ENCODE data around the gene EPB41L2.

Gene EPB41L2

DNA sequence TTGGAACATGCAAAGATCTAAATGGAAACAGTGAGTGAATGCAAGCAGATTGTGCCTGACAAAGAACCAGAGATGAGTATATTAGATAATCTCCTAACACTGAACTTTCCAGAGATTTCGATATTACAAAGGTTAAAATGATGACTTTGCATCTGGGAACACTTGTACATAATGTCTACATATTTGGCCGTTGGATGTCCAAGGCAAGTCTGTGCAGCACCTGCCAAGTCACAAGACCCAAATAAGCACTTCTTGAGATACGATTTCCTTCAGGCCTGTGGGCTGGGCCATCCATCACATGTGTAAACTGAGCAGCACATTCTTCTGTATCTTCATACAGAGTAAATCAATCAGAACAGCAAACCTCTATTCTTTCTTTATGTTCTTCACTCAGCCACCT, 268.3 kb downstream of the EPB41L2 start:
- TF ChIP-seq CTCF (conservative IDR thresholded peaks at IDR 0.05): no peak
- H3K27ac ChIP-seq: no peak overlapping the region

DNA sequence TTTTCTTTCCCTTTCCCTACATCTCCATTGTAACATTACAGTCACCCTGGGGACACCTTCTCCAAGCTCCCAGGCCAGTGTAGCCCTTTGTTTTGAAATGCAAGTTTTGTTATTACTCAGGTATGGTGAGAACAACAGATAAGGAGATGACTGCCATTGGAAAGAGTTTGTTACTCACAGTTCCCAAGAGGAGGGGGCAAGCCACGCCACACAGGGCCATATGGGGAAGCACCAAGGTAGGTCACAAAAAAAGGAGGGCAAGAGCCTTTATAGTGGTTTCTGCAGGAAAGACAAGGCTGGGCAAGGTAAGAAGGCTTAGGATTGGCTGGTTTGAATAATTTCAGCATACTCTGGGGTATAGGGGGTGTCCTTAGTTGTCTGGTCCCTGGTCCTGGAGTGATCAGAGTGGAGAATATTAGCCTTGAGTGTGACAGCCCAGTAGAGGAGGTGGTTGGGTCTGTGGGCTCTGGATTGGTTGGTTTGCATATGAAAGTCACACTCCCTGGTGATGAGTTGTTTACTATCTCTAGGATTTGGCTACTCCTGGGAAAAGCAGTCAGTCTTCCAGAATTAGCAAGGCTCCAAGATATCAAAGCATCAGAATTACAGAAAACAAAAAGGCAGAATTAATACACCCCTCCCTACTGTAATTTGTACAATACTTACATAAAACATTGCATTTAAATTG, 268.9 kb downstream of the EPB41L2 start:
- no peak for TF ChIP-seq CTCF (conservative IDR thresholded peaks at IDR 0.05)
- no peak overlapping the region for H3K27ac ChIP-seq

All from VCaP (cell line).